Keratinocyte (primary cell): ENCODE measurements around the gene GCSAM. TPM values are rescaled to one million over a fixed set of nuclear protein-coding genes. Genes with fewer than 3 reads are reported as not detected.

Experiments used
- DNase-seq: peaks from one replicate; pipeline ENCODE4 v3.0.0-alpha.2; 2011; ENCODE audit warnings: low read depth, missing footprints, low spot score
- FAIRE-seq: peaks from 2 replicates; lab custom pipeline; 2011; peaks lifted over from hg19 to GRCh38; lab: Jason Lieb, UNC
- H2AFZ ChIP-seq: 2 replicates; pipeline ENCODE4 v1.6.0; 2012; ENCODE audit warnings: low read length, control low read depth, inconsistent platforms; ENCODE audit not compliant: control insufficient read depth
- H3K27ac ChIP-seq: 2 replicates; pipeline ENCODE4 v1.5.1; 2011; ENCODE audit warnings: low read length; ENCODE audit not compliant: control insufficient read depth, insufficient read depth
- H3K27me3 ChIP-seq: 3 replicates; pipeline ENCODE4 v1.6.0; 2011; ENCODE audit warnings: low read length; ENCODE audit not compliant: control insufficient read depth, insufficient read depth; ENCODE audit errors: extremely low read depth
- H3K36me3 ChIP-seq, 2 experiments: 2 replicates in 1 of 2; 3 replicates in 1 of 2; pipeline ENCODE4 v1.5.1; 2011; ENCODE audit warnings: low read length in 2 of 2, mild to moderate bottlenecking in 1 of 2; ENCODE audit not compliant: control insufficient read depth in 2 of 2, insufficient read depth in 2 of 2; ENCODE audit errors: extremely low read depth in 1 of 2
- H3K4me1 ChIP-seq: 3 replicates; pipeline ENCODE4 v1.5.1; 2011; ENCODE audit warnings: low read length; ENCODE audit not compliant: control insufficient read depth, insufficient read depth; ENCODE audit errors: extremely low read depth
- H3K4me2 ChIP-seq: 3 replicates; pipeline ENCODE4 v1.6.0; 2011; ENCODE audit warnings: low read depth, low read length; ENCODE audit not compliant: control insufficient read depth, insufficient read depth; ENCODE audit errors: extremely low read depth
- H3K4me3 ChIP-seq, 3 experiments: fragments of 200-600 bp in 1 of 3; sonication (generic) in 1 of 3; 2 replicates in 2 of 3; 3 replicates in 1 of 3; pipeline ENCODE4 v1.5.1; 2011 to 2016; ENCODE audit warnings: low read length in 3 of 3, mild to moderate bottlenecking in 3 of 3, control low read depth in 2 of 3, inconsistent platforms in 1 of 3, low read depth in 1 of 3, mixed read lengths in 1 of 3, mixed run types in 1 of 3, moderate library complexity in 1 of 3; ENCODE audit not compliant: control insufficient read depth in 2 of 3, insufficient read depth in 2 of 3; ENCODE audit errors: extremely low read depth in 1 of 3
- H3K79me2 ChIP-seq: 2 replicates; pipeline ENCODE4 v1.6.0; 2012; ENCODE audit warnings: low read length; ENCODE audit not compliant: control insufficient read depth, insufficient read depth
- H3K9ac ChIP-seq: 3 replicates; pipeline ENCODE4 v1.6.0; 2011; ENCODE audit warnings: low read length; ENCODE audit not compliant: control insufficient read depth, insufficient read depth; ENCODE audit errors: extremely low read depth
- H3K9me1 ChIP-seq: 3 replicates; pipeline ENCODE4 v1.6.0; 2011; ENCODE audit warnings: low read length; ENCODE audit not compliant: control insufficient read depth, insufficient read depth; ENCODE audit errors: extremely low read depth
- H3K9me3 ChIP-seq: 2 replicates; pipeline ENCODE4 v1.5.1; 2012; ENCODE audit warnings: low read depth, low read length; ENCODE audit not compliant: control insufficient read depth
- H4K20me1 ChIP-seq: 3 replicates; pipeline ENCODE4 v1.6.0; 2011; ENCODE audit warnings: low read length; ENCODE audit not compliant: control insufficient read depth, insufficient read depth; ENCODE audit errors: extremely low read depth
- CTCF ChIP-seq, 3 experiments: IDR thresholded peaks in 1 of 3; conservative IDR thresholded peaks in 1 of 3; optimal IDR thresholded peaks in 1 of 3; 2 replicates in 2 of 3; 3 replicates in 1 of 3; pipeline versions ENCODE3 to v1.5.1; 2011; ENCODE audit warnings: low read length in 3 of 3, mild to moderate bottlenecking in 3 of 3, moderate library complexity in 2 of 3, control low read depth in 1 of 3, inconsistent platforms in 1 of 3; ENCODE audit not compliant: insufficient read depth in 2 of 3; ENCODE audit errors: extremely low read depth in 1 of 3
- EZH2 ChIP-seq: IDR thresholded peaks from one replicate; pipeline ENCODE4 v1.6.1; 2012; ENCODE audit warnings: inconsistent platforms, mild to moderate bottlenecking, low read length, moderate library complexity
- dilution Hi-C: fragments of 300-500 bp; cut with MboI; formaldehyde crosslinking; loops from one replicate; pipeline ENCODE4 v1.7.0; 2020; ENCODE audit warnings: low sequenced_read_pairs; ENCODE audit not compliant: extremely low pct_ligation_motif_present
- polyA minus RNA-seq, 3 experiments: library from RNA; depleted of rRNA, polyadenylated mRNA; stranded (reverse); fragments of >200 nt; gene quantifications; 1 replicate in 1 of 3; 2 replicates in 1 of 3; 3 replicates in 1 of 3; pipeline ENCODE4 v1.2.3, GENCODE V29; 2011
- polyA plus RNA-seq, 5 experiments: library from polyadenylated mRNA; depleted of rRNA in 3 of 5; stranded (reverse) in 3 of 5; stranded (forward) in 1 of 5; unstranded in 1 of 5; fragments of >200 nt; gene quantifications; 1 replicate in 1 of 5; 2 replicates in 3 of 5; 3 replicates in 1 of 5; pipeline versions ENCODE4 v1.2.1 to v1.2.3, GENCODE V29; 2011 to 2012; ENCODE audit warnings: missing spikeins in 2 of 5, low read depth in 1 of 5, low replicate concordance in 1 of 5

The GCSAM gene
- polyA plus RNA-seq (1.7 to 2.9 TPM (median 2.5 TPM) in 3 replicates), polyA minus RNA-seq (0.36 to 2.0 TPM (median 0.54 TPM) in 3 replicates)
- 0.07 TPM for polyA plus RNA-seq (2011; ENCODE audit: low read depth)
- polyA plus RNA-seq (2011; cell fraction: cytosol; rRNA removed): 1.2 and 1.8 TPM in 2 replicates
- 1.2 and 1.3 TPM in 2 replicates for polyA plus RNA-seq (2011; cell fraction: nucleus; rRNA removed)
- polyA plus RNA-seq (2012; ENCODE audit: low replicate concordance): 1.4 and 2.5 TPM in 2 replicates
- not detected for polyA minus RNA-seq (2011; cell fraction: cytosol; rRNA and poly(A)+ RNA removed)
- polyA minus RNA-seq (2011; cell fraction: nucleus; rRNA and poly(A)+ RNA removed): not detected in 2 replicates

- TF ChIP-seq CTCF (optimal IDR thresholded peaks at IDR 0.05 in 1 of 3, IDR thresholded peaks at IDR 0.05 in 1 of 3, conservative IDR thresholded peaks at IDR 0.05 in 1 of 3; ENCODE audit: extremely low read depth in 1 of 3, insufficient read depth in 2 of 3, low read length in 3 of 3) (no peak), EZH2 (no peak)
- FAIRE-seq (peak; percentile 98), DNase-seq (peak; percentile 44)
- Histone ChIP-seq H2AFZ (no peak within 1 kb of the TSS), H3K27me3 (no peaks in the 10 kb centered on the region), H3K4me2 (peak within 1 kb of the TSS; percentile 15), H3K9me3 (no peaks in the 10 kb centered on the region), H3K27ac (peak within 1 kb of the TSS; percentile 0), H3K4me1 (peaks cover 25% of the 10 kb centered on the region), H4K20me1 (no peaks in the 10 kb centered on the region), H3K9me1 (no peaks in the 10 kb centered on the region), H3K4me3 (no peak within 1 kb of the TSS), H3K9ac (peak within 1 kb of the TSS; percentile 10), H3K79me2 (no peaks in the 10 kb centered on the region), H3K36me3 (peaks cover 0 to 2% of the 10 kb centered on the region in 2 experiments)
- dilution Hi-C loops: no loop called here
Measured at GRCh38 chr3:112132975-112133448, at the start of gene GCSAM. GCSAM (minus strand) TSS chr3:112133248; CDS start chr3:112133120, 128 bp downstream.

GRCh38 chr3:112175646-112176045 is 42.6 kb upstream of the GCSAM start:
- Histone ChIP-seq H2AFZ (no peak overlapping the region), H3K4me3 (no peak overlapping the region), H3K4me2 (no peak overlapping the region), H3K9me3 (no peaks in the 10 kb centered on the region), H3K27me3 (no peaks in the 10 kb centered on the region), H3K9ac (no peak overlapping the region), H3K79me2 (no peaks in the 10 kb centered on the region), H3K27ac (no peak overlapping the region), H4K20me1 (no peaks in the 10 kb centered on the region), H3K36me3 (no peaks in the 10 kb centered on the region), H3K9me1 (no peaks in the 10 kb centered on the region), H3K4me1 (no peaks in the 10 kb centered on the region)
- TF ChIP-seq EZH2 (no peak), CTCF (optimal IDR thresholded peaks at IDR 0.05 in 1 of 3, IDR thresholded peaks at IDR 0.05 in 1 of 3, conservative IDR thresholded peaks at IDR 0.05 in 1 of 3; ENCODE audit: extremely low read depth in 1 of 3, insufficient read depth in 2 of 3, low read length in 3 of 3) (no peak)
- no peak for DNase-seq
- no peak for FAIRE-seq
- dilution Hi-C loops: no loop called here
